Measurements from ENCODE around the gene GAS2L1.

DNA sequence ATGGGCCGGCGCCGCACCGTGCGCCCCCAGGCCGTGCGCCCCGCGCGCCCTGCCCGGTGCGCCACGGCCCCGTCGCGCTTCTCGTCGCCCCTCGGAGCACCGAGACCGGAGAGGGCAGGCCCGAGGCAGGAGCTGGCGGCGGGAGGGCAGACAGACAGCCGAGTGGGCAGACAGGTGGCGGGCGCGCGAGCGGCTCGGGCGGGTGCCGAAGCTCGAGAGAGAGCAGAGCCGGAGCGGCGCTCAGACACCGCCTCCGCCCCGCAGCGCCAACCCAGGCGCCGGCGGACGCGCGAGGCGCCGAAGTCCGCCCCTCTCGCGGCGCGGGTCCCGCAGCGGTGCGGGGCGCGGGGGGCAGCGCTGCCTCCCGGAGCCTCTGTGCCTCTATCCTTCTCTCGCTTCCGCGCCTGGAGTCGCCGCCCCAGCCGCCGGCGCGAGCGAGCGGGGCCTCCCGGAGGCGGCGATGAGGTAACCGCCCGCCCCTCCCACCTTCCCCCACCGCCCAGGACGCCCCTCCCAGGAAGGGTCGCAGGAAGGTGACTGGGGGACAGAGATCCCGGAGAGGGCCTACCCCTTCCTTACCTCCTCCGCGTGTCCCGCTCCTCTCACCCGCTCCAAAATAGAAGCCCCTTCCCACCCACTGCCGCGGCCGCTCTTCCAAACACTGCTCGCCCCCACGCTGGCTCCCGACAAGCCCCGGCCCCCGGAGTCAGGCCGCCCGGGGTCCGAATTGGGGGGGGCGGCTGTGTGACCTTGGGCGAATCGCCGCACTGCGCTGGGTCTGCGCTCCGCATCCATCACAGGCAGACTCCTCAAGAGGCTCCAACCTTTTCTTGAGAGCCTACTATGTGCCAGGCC, 9.1 kb downstream of the GAS2L1 start, which contains the start of gene RASL10A:
- TF ChIP-seq, protein P1, sequence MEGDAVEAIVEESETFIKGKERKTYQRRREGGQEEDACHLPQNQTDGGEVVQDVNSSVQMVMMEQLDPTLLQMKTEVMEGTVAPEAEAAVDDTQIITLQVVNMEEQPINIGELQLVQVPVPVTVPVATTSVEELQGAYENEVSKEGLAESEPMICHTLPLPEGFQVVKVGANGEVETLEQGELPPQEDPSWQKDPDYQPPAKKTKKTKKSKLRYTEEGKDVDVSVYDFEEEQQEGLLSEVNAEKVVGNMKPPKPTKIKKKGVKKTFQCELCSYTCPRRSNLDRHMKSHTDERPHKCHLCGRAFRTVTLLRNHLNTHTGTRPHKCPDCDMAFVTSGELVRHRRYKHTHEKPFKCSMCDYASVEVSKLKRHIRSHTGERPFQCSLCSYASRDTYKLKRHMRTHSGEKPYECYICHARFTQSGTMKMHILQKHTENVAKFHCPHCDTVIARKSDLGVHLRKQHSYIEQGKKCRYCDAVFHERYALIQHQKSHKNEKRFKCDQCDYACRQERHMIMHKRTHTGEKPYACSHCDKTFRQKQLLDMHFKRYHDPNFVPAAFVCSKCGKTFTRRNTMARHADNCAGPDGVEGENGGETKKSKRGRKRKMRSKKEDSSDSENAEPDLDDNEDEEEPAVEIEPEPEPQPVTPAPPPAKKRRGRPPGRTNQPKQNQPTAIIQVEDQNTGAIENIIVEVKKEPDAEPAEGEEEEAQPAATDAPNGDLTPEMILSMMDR (conservative IDR thresholded peaks at IDR 0.05; ENCODE audit: low read depth in 2 of 2), result no peak
- TF ChIP-seq EZH2 (IDR thresholded peaks at IDR 0.05; ENCODE audit: low read depth, unreplicated experiment), result peak; percentile 77
- TF ChIP-seq, protein P2, sequence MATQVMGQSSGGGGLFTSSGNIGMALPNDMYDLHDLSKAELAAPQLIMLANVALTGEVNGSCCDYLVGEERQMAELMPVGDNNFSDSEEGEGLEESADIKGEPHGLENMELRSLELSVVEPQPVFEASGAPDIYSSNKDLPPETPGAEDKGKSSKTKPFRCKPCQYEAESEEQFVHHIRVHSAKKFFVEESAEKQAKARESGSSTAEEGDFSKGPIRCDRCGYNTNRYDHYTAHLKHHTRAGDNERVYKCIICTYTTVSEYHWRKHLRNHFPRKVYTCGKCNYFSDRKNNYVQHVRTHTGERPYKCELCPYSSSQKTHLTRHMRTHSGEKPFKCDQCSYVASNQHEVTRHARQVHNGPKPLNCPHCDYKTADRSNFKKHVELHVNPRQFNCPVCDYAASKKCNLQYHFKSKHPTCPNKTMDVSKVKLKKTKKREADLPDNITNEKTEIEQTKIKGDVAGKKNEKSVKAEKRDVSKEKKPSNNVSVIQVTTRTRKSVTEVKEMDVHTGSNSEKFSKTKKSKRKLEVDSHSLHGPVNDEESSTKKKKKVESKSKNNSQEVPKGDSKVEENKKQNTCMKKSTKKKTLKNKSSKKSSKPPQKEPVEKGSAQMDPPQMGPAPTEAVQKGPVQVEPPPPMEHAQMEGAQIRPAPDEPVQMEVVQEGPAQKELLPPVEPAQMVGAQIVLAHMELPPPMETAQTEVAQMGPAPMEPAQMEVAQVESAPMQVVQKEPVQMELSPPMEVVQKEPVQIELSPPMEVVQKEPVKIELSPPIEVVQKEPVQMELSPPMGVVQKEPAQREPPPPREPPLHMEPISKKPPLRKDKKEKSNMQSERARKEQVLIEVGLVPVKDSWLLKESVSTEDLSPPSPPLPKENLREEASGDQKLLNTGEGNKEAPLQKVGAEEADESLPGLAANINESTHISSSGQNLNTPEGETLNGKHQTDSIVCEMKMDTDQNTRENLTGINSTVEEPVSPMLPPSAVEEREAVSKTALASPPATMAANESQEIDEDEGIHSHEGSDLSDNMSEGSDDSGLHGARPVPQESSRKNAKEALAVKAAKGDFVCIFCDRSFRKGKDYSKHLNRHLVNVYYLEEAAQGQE (IDR thresholded peaks at IDR 0.05; ENCODE audit: unreplicated experiment), result no peak
- no peak for TF ChIP-seq POLR2AphosphoS5 (IDR thresholded peaks at IDR 0.05; ENCODE audit: low read depth)

Data from GM23338 (cell line).